GM19240 (cell line): Measurements from ENCODE around the gene PITRM1.
"Not testable (repeated sequence)": the region's sequence is repeated elsewhere in the genome, so short reads cannot be mapped to it uniquely, and the experiment has no call there.

Source experiments
- DNase-seq: peaks from one replicate; pipeline ENCODE4 v3.0.0; 2011; ENCODE audit warnings: low spot score; ENCODE audit not compliant: insufficient read length

PITRM1 gene, protein sequence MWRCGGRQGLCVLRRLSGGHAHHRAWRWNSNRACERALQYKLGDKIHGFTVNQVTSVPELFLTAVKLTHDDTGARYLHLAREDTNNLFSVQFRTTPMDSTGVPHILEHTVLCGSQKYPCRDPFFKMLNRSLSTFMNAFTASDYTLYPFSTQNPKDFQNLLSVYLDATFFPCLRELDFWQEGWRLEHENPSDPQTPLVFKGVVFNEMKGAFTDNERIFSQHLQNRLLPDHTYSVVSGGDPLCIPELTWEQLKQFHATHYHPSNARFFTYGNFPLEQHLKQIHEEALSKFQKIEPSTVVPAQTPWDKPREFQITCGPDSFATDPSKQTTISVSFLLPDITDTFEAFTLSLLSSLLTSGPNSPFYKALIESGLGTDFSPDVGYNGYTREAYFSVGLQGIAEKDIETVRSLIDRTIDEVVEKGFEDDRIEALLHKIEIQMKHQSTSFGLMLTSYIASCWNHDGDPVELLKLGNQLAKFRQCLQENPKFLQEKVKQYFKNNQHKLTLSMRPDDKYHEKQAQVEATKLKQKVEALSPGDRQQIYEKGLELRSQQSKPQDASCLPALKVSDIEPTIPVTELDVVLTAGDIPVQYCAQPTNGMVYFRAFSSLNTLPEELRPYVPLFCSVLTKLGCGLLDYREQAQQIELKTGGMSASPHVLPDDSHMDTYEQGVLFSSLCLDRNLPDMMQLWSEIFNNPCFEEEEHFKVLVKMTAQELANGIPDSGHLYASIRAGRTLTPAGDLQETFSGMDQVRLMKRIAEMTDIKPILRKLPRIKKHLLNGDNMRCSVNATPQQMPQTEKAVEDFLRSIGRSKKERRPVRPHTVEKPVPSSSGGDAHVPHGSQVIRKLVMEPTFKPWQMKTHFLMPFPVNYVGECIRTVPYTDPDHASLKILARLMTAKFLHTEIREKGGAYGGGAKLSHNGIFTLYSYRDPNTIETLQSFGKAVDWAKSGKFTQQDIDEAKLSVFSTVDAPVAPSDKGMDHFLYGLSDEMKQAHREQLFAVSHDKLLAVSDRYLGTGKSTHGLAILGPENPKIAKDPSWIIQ

DNA sequence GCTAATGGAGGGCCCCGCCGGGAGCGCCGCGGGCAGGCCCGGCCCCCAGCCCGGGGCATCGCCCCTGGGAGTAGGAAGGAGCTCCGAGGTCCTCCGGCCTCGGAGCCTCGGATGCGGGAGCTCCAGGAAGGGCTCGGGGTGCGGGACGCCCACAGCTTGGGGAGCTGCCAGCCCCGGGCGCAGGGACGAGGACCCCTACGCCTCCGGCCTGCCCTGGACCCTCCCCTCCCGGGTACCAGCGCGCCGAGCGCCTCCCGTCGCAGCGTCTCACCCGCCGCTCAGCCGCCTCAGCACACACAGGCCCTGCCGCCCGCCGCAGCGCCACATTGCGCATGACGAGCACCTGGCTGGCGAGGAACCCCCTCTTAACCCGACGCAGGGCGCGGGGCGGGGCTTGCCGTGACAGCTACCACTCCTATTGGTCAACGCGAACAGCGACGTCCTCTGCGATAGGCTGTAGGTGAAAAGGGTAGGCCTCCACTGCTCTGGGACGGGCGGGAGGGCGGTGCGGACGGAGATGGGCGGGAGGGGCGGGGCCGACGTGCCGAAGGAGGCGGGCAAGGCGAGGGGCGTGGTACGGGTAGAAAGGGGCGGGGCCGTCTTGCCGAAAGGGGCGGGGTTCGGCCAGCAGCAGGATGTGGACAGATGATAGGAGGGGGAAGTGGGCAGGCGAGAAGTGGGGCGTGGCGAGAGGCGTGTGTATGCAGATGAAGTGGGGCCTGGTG, at the start of gene PITRM1:
Gene PITRM1, minus strand, starts transcription at position 337 of the 725 bp plus-strand sequence. Its CDS starts 10 bp downstream, at position 327.
- peak; percentile 94 for DNase-seq

DNA sequence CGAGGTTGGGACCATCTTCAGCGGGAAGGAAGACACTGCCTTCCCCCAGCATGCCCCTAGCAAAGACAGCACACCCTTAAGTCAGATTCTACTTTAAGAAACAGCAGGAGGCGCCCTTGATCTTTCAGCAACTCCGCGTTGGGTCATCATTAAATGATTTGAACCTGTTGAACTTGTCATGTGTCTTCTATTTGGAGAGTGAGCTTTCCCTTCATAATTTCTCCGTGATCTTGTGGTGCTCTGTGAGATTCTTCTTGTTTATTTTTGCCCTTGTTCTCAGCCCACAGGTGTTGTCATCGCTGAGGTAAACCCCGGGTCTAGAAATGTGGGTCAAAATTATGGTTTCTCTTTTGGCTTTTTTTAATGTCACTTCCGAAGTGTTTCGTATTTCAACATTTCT, 49.5 kb upstream of the PITRM1 start:
- no peak for DNase-seq

DNA sequence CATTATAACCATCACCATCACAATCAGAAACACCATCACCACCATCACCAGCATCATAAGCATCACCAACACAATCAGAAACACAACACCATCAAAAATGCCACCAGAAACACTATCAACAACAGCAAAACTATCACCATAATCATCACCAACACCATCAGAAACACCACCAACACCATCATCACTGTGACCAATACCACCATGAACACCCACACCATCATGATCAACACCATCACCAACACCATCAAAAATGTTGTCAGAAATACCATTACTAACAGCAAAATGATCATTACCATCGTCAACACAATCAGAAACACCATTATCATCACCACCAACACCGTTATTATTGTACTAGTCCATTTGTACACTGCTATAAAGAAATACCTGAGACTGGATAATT, 49.0 kb upstream of the PITRM1 start:
- not testable (repeated sequence) for DNase-seq

DNA sequence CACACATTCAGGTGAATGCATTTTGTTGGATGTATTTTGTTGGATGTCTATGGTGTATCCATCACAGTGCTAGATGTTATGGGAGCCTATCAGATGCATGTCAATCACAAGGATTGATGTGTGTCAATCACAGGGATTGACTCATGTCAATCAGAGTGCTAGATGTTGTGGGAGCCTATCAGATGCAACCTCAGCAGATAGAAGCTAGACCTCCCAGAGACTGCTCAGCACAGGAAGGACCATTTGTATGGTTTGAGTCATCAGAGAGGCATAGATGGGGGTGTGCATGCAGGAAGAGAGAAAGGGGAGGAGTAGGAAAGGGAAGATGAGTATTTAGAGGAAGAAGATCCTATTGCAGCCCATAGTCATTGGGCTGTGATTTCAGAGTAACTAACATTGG, 48.3 kb upstream of the PITRM1 start:
- no peak for DNase-seq

GRCh38 chr10:3219021-3219628, 46.5 kb upstream of the PITRM1 start:
- DNase-seq = not testable (repeated sequence)

- DNase-seq = no peak
These were observed 45.3 kb upstream of the PITRM1 start for GRCh38 chr10:3217853-3218252.

DNA sequence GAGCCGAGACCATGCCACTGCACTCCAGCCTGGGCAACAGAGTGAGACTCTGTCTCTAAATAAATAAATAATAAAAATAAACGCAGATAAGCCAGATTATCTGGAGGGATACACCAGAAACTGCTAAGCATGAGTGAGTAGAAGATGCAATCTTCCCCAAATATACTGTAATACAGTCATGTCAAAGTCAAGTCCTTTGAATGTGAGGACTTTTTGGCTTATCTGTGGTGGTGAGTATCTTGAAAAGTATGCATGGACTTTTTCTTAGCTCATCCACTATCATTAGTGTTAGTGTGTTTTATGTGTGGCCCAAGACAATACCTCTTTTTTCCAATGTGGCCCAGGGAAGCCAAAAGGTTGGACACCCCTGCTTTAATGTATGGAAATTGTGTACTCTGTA, 44.7 kb upstream of the PITRM1 start:
- DNase-seq = no peak

DNA sequence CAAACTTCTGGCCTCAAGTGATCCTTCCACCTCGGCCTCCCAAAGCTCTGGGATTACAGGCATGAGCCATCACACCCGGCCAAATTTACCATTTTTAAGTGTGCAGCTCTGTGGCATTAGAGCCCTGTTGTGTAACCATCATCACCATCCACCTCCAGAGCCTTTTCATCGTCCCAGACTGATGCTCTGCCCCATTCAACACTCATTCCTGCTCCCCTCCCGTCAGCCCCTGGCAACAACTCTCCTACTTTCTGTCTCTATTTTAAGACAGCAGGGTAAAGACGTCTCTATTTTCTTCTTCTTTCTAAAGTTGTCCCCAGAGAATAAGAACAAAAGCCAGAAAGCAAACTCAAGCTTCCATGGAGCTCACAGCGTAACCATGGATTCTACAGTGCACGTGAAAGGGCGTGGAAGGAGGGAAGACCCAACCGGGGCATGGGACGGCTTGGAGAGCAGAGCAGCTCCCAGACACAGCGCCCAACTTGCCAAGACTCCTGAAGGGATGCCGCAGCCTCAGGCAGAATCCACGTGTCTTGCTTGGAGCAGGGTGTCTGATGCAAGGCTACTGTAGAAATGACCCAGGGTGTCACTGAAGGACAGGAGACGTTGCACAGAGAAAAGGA, 42.7 kb upstream of the PITRM1 start:
- DNase-seq = no peak

GRCh38 chr10:3213758-3214515, 41.4 kb upstream of the PITRM1 start:
- DNase-seq = no peak

DNA sequence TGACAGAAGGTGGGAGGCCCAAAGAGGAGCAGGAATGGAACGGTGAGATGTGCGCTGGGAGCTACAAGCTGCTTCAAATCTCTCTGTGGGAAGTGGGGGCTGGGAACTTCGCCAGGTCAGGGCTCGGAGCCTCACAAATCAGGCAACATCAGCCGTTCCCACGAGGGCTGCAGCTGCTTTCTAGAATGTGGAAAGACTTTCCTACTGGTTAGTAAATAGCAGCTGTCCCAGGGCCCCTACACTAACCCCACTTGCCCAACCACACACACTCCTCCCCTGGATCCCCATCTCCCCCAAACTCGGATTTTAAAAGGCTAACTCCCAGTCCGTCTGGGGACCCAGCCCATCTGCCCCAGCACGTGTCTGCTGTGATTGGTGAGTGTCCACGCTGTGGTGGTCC, 40.6 kb upstream of the PITRM1 start:
- DNase-seq = no peak

DNA sequence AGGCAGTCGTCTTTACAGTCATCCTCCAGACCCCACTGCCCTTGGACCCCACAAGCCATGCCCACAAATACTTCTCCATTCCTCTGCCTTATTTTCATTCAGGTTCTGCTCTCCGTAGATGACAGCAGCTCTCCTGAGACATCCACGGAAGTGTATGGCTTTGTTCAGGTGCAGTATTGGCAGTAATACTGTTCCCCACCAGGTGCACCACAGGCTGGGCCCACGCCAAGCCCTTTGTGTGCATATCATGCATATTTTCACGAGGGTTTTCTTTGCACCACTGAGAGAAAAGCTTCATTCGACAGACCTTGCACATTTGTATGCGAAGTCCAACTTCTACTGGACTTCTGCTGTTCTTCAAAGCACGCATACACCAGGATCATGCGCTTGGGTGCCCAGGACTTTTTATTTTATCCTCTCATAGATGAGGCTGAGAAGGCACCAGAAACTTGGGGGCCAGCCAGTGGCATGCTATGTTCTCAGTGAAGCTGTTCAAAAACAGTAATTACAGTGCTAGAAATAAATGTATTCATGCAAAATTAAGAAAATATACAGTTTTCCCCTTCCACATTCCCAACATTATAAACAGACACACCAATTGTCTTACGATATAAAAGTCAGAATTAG, 37.8 kb upstream of the PITRM1 start:
- DNase-seq = no peak

- DNase-seq = no peak
These were observed 36.2 kb upstream of the PITRM1 start for GRCh38 chr10:3208481-3209406.

GRCh38 chr10:3207351-3207750, 34.8 kb upstream of the PITRM1 start:
- DNase-seq = no peak

GRCh38 chr10:3206511-3207157, 34.1 kb upstream of the PITRM1 start:
- no peak for DNase-seq

- DNase-seq = no peak
These were observed 31.4 kb upstream of the PITRM1 start for GRCh38 chr10:3203972-3204371.

DNA sequence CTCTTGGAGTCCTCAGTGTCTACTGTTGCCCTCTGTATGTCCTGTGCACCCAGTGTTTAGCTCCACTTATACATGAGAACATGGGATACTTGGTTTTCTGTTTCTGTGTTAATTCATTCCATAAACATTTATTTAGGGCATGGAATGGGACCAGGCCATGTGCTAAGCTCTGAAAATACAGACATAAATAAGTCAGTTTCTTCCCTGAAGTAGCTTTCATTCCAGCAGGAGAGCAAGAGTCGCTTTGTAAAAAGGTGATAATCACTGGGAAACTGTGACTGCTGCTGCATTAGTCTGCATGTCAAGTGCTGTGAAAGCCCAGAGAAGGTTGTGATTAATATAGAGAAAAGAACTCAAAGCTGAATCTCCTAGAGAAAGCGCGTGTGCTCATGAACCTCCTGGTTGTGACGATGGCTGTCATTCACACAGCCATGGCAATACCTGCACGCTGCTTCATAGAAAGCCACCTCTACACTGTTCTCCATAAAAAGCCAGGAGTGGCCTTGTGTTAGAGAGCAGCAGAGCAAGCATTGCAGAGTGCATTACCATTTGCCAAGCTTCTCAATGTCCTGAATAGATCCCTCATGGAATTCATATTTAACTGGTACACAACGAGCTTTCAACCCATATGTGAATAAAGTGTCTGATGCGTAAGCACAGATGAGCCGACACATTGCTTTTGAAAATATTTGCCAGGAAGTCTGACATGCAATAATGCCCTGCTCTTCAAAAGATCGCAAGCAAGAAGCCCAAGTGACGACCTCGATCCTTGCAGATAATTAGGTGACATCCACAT, 30.6 kb upstream of the PITRM1 start:
- no peak for DNase-seq

DNA sequence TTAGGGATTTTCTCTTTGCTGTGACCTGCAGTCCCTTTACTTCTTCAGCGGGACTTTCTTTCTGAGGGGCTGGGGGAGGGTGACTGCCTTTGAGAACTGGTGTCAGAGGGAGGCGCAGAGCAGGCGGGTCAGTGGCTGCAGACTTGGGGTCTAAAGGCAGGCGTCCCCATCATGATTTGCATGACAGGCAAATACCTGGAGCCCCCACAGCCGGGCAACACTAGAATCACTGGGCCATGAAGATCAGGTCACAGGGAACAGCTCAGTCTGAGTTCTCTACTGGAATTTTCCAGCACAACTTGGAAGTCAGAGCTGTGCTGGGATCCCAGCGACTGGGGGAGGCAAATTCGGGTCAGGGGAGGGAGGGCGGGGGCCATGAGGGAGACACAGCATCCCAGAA, 29.2 kb upstream of the PITRM1 start:
- DNase-seq = no peak
